ENCODE results near the gene FGR.

GRCh38 chr1:27627061-27627460 is 7.9 kb downstream of the FGR start:
- no peak for TF ChIP-seq CTCF (IDR thresholded peaks at IDR 0.05)
- TF ChIP-seq POLR2AphosphoS5 (IDR thresholded peaks at IDR 0.05) = no peak
